ENCODE data around the gene HNRNPUL2.

- TF ChIP-seq CTCF (conservative IDR thresholded peaks at IDR 0.05; ENCODE audit: low read depth, low read length) = no peak
- no peak for TF ChIP-seq CEBPB (IDR thresholded peaks at IDR 0.05; ENCODE audit: low read depth, low read length)
- TF ChIP-seq POLR2A (IDR thresholded peaks at IDR 0.05; ENCODE audit: low read depth, low read length) = no peak
- TF ChIP-seq MAZ (IDR thresholded peaks at IDR 0.05; ENCODE audit: borderline replicate concordance, low read depth, low read length) = no peak
- TF ChIP-seq RCOR1 (IDR thresholded peaks at IDR 0.05; ENCODE audit: insufficient replicate concordance, low read length) = no peak
- no peak for TF ChIP-seq RAD21 (IDR thresholded peaks at IDR 0.05; ENCODE audit: low read length)
- TF ChIP-seq ELK1 (IDR thresholded peaks at IDR 0.05; ENCODE audit: borderline replicate concordance, low read depth, low read length) = no peak
- no peak for TF ChIP-seq CHD1 (IDR thresholded peaks at IDR 0.05; ENCODE audit: low read depth, low read length)
Observed at GRCh38 chr11:62726156-62726914, 922 bp downstream of the HNRNPUL2 start.

Data from IMR-90 (cell line).